OCI-LY1 (cell line): ENCODE data around the gene ZNF584.
A peak's percentile ranks its signal among the peaks of the same experiment; 100 is the strongest.

Experiments
- H2AFZ ChIP-seq: fragments of 200-600 bp; sonication (generic), shearing (Covaris generic); 2 replicates; pipeline ENCODE4 v1.6.0; 2014; ENCODE audit warnings: antibody characterized with exemption, mild to moderate bottlenecking, low read length
- H3F3A ChIP-seq: fragments of 200-600 bp; sonication (generic), shearing (Covaris generic); 2 replicates; pipeline ENCODE4 v1.6.0; 2014; ENCODE audit warnings: mild to moderate bottlenecking, antibody characterized with exemption, low read length, moderate library complexity; ENCODE audit not compliant: insufficient read depth
- H3K27ac ChIP-seq: fragments of 200-600 bp; sonication (generic); 2 replicates; pipeline ENCODE4 v1.5.1; 2014; ENCODE audit warnings: low read length, mixed run types, mild to moderate bottlenecking, low read depth; ENCODE audit not compliant: poor library complexity, severe bottlenecking
- H3K27me3 ChIP-seq: fragments of 200-600 bp; sonication (generic); 2 replicates; pipeline ENCODE4 v1.6.0; 2014; ENCODE audit warnings: antibody characterized with exemption, mild to moderate bottlenecking, low read length, moderate library complexity; ENCODE audit not compliant: insufficient read depth
- H3K36me3 ChIP-seq: fragments of 200-600 bp; sonication (generic); 2 replicates; pipeline ENCODE4 v1.6.1; 2014; ENCODE audit warnings: mild to moderate bottlenecking, antibody characterized with exemption, low read length, moderate library complexity, mixed read lengths; ENCODE audit not compliant: insufficient read depth
- H3K4me1 ChIP-seq: fragments of 200-600 bp; sonication (generic); 2 replicates; pipeline ENCODE4 v1.5.1; 2014; ENCODE audit warnings: mild to moderate bottlenecking, low read length, moderate library complexity; ENCODE audit not compliant: insufficient read depth, severe bottlenecking
- H3K4me2 ChIP-seq: fragments of 200-600 bp; sonication (generic), shearing (Covaris generic); 2 replicates; pipeline ENCODE4 v1.6.1; 2014; ENCODE audit warnings: low read length
- H3K4me3 ChIP-seq: fragments of 200-600 bp; sonication (generic); 2 replicates; pipeline ENCODE4 v1.5.1; 2014; ENCODE audit warnings: low read length, low read depth, mild to moderate bottlenecking, mixed read lengths; ENCODE audit not compliant: poor library complexity, severe bottlenecking
- H3K79me2 ChIP-seq: fragments of 200-600 bp; shearing (Covaris generic); 2 replicates; pipeline ENCODE4 v1.6.1; 2016; ENCODE audit warnings: mixed run types, low read length, mixed read lengths; ENCODE audit not compliant: insufficient read depth
- H3K9ac ChIP-seq: fragments of 200-600 bp; sonication (generic), shearing (Covaris generic); 2 replicates; pipeline ENCODE4 v1.6.1; 2014; ENCODE audit warnings: mild to moderate bottlenecking, low read length, mixed read lengths
- H3K9me2 ChIP-seq: fragments of 200-600 bp; sonication (generic), shearing (Covaris generic); 2 replicates; pipeline ENCODE4 v1.6.1; 2014; ENCODE audit warnings: low read depth, mild to moderate bottlenecking, low read length, mixed read lengths
- H3K9me3 ChIP-seq: fragments of 200-600 bp; shearing (Covaris generic); 2 replicates; pipeline ENCODE4 v1.6.1; 2014; ENCODE audit warnings: low read length, mixed read lengths
- H4K20me1 ChIP-seq: fragments of 200-600 bp; sonication (generic), shearing (Covaris generic); 2 replicates; pipeline ENCODE4 v1.6.0; 2016; ENCODE audit warnings: mild to moderate bottlenecking, low read length; ENCODE audit not compliant: insufficient read depth
- CTCF ChIP-seq: fragments of 200-600 bp; sonication (generic), shearing (Covaris generic); IDR thresholded peaks from 2 replicates; pipeline ENCODE4 v1.5.1; 2017; ENCODE audit warnings: mild to moderate bottlenecking, antibody characterized with exemption, low read length, moderate library complexity, mixed read lengths
- EZH2 ChIP-seq: fragments of 200-600 bp; sonication (generic), shearing (Covaris generic); IDR thresholded peaks from 2 replicates; pipeline ENCODE4 v1.8.0; 2017; ENCODE audit warnings: borderline replicate concordance, mixed run types, mild to moderate bottlenecking, antibody characterized with exemption, low read length, moderate library complexity, mixed read lengths

Gene ZNF584

GRCh38 chr19:58364146-58364545, 44.3 kb upstream of the ZNF584 start:
- Histone ChIP-seq H3K9ac (no peak overlapping the region), H3K27ac (no peak overlapping the region), H3K9me3 (no peaks in the 10 kb centered on the region), H3K4me3 (no peak overlapping the region), H3K4me2 (no peak overlapping the region), H3K27me3 (no peaks in the 10 kb centered on the region), H2AFZ (no peak overlapping the region), H3K36me3 (no peaks in the 10 kb centered on the region), H3K79me2 (no peaks in the 10 kb centered on the region), H4K20me1 (no peaks in the 10 kb centered on the region), H3K9me2 (no peaks in the 10 kb centered on the region), H3F3A (no peaks in the 10 kb centered on the region), H3K4me1 (peaks cover 15% of the 10 kb centered on the region)
- TF ChIP-seq EZH2 (no peak), CTCF (no peak)

- H3K9me2 ChIP-seq = no peaks in the 10 kb centered on the region
- no peaks in the 10 kb centered on the region for H3K27me3 ChIP-seq
- H3K79me2 ChIP-seq = no peaks in the 10 kb centered on the region
- H3K4me1 ChIP-seq = peaks cover 6% of the 10 kb centered on the region
- no peaks in the 10 kb centered on the region for H3K9me3 ChIP-seq
- no peak overlapping the region for H2AFZ ChIP-seq
- no peaks in the 10 kb centered on the region for H3F3A ChIP-seq
- H4K20me1 ChIP-seq = no peaks in the 10 kb centered on the region
- no peak overlapping the region for H3K4me2 ChIP-seq
- H3K9ac ChIP-seq = no peak overlapping the region
- no peak overlapping the region for H3K27ac ChIP-seq
- TF ChIP-seq CTCF = peak; percentile 19; the same call in 1 of the 2 replicates
- TF ChIP-seq EZH2 = no peak
- no peaks in the 10 kb centered on the region for H3K36me3 ChIP-seq
- no peak overlapping the region for H3K4me3 ChIP-seq
Observed at GRCh38 chr19:58366585-58367430, 41.6 kb upstream of the ZNF584 start.

GRCh38 chr19:58367698-58368454, 40.6 kb upstream of the ZNF584 start:
- Histone ChIP-seq H3K4me1 (peaks cover 3% of the 10 kb centered on the region), H3K79me2 (no peaks in the 10 kb centered on the region), H3K4me3 (no peak overlapping the region), H3K9me2 (no peaks in the 10 kb centered on the region), H3K9ac (no peak overlapping the region), H2AFZ (no peak overlapping the region), H3F3A (no peaks in the 10 kb centered on the region), H3K27me3 (no peaks in the 10 kb centered on the region), H4K20me1 (no peaks in the 10 kb centered on the region), H3K36me3 (no peaks in the 10 kb centered on the region), H3K4me2 (no peak overlapping the region), H3K9me3 (no peaks in the 10 kb centered on the region), H3K27ac (no peak overlapping the region)
- no peak for TF ChIP-seq EZH2
- TF ChIP-seq CTCF = no peak
